ENCODE data around the gene IZUMO1.

The IZUMO1 gene

GRCh38 chr19:48746738-48747575, at the start of gene IZUMO1:
Gene IZUMO1, minus strand, starts transcription at chr19:48746909. Its CDS starts 1,050 bp downstream, at chr19:48745859.
- TF ChIP-seq, protein P1, sequence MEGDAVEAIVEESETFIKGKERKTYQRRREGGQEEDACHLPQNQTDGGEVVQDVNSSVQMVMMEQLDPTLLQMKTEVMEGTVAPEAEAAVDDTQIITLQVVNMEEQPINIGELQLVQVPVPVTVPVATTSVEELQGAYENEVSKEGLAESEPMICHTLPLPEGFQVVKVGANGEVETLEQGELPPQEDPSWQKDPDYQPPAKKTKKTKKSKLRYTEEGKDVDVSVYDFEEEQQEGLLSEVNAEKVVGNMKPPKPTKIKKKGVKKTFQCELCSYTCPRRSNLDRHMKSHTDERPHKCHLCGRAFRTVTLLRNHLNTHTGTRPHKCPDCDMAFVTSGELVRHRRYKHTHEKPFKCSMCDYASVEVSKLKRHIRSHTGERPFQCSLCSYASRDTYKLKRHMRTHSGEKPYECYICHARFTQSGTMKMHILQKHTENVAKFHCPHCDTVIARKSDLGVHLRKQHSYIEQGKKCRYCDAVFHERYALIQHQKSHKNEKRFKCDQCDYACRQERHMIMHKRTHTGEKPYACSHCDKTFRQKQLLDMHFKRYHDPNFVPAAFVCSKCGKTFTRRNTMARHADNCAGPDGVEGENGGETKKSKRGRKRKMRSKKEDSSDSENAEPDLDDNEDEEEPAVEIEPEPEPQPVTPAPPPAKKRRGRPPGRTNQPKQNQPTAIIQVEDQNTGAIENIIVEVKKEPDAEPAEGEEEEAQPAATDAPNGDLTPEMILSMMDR (conservative IDR thresholded peaks at IDR 0.05), result no peak
- no peak for TF ChIP-seq ZFX (IDR thresholded peaks at IDR 0.05)
- H3K27ac ChIP-seq, result no peak within 1 kb of the TSS

GRCh38 chr19:48795685-48796070, 49.0 kb upstream of the IZUMO1 start:
- no peak overlapping the region for H3K27ac ChIP-seq
- TF ChIP-seq, protein P1 (conservative IDR thresholded peaks at IDR 0.05), result no peak
- no peak for TF ChIP-seq ZFX (IDR thresholded peaks at IDR 0.05)

DNA sequence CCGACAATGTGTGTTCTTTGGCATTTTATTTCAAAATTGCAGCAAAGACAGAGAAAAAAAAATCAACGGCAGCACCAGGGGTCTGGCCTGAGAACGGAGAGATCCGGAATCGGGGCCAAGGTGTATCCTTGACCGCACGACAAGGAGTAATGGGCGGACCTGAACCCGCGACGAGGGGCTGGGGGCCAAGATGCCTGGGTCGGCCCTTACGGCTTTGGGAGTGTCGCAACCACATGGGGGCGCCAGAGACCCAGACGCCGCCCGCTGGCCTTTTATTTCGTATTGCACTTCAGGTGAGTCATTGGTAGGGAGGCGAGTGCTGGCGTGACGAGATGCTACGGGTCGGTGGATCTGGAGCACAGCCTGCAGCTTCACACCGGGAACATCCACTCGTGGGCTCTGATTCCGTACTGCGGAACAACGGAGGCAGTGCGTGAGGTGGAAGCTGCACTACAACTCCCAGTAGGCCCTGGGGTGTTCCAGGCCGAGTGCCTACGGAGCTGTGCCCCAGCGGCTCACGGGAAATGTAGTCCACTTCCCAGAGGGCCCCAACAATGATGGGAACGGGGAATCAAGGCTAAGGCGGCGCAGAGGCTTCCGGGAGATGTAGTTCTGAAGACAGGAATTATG, 48.5 kb upstream of the IZUMO1 start:
- H3K27ac ChIP-seq, result no peak overlapping the region; the same call in 1 of the 2 replicates

GRCh38 chr19:48794291-48794690, 47.6 kb upstream of the IZUMO1 start:
- H3K27ac ChIP-seq, result no peak overlapping the region
- TF ChIP-seq, protein P1 (conservative IDR thresholded peaks at IDR 0.05), result no peak
- TF ChIP-seq ZFX (IDR thresholded peaks at IDR 0.05), result no peak

More for the DNA sequence above, 48.5 kb upstream of the IZUMO1 start:
- TF ChIP-seq, protein P1 (conservative IDR thresholded peaks at IDR 0.05), result peak; percentile 88
- TF ChIP-seq ZFX (IDR thresholded peaks at IDR 0.05), result no peak

DNA sequence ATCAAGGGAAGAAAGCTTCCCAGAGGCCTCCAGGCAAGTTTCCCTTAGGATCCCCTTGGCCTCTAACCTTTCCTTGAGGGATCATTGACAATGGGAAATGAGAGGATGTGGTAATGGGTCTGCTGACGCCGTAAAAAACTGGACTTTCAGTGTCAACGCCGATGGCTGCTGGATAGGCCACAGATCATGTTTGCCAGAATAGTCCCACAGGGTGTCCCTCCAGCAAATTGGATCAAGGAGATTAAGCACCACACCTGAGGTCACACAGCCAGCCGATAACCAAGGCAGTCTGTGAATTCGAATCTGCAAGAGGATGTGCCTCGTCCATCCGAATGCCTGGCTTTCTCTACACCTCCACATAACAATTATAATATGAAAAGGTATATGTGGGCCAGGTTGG, 46.6 kb upstream of the IZUMO1 start:
- no peak overlapping the region for H3K27ac ChIP-seq
- TF ChIP-seq ZFX (IDR thresholded peaks at IDR 0.05), result no peak
- TF ChIP-seq, protein P1 (conservative IDR thresholded peaks at IDR 0.05), result no peak

- H3K27ac ChIP-seq, result peak overlapping the region; percentile 71
Measured at GRCh38 chr19:48787331-48787730, 40.6 kb upstream of the IZUMO1 start.

DNA sequence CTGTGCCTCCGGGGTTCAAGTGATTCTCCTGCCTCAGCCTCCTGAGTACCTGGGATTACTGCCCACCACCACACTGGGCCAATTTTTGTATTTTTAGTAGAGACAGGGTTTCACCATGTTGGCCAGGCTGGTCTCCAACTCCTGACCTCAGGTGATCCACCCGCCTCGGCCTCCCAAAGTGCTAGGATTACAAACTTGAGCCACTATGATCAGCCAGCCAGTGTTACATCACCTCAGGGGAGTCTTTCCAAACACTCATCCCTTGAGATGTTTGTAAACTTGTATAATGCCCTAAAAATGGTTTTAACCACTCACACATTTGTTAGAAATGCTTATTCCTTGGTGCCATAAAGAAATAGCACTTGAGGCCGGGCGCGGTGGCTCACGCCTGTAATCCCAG, 39.7 kb upstream of the IZUMO1 start:
- peak overlapping the region; percentile 71 for H3K27ac ChIP-seq

- TF ChIP-seq ZFX (IDR thresholded peaks at IDR 0.05), result no peak
- TF ChIP-seq, protein P1 (conservative IDR thresholded peaks at IDR 0.05), result no peak
- no peak overlapping the region for H3K27ac ChIP-seq
Measured at GRCh38 chr19:48784527-48784926, 37.8 kb upstream of the IZUMO1 start.
